Measurements from ENCODE around the gene AKNAD1.
A peak's percentile ranks its signal among the peaks of the same experiment; 100 is the strongest.

The AKNAD1 gene

GRCh38 chr1:108830119-108831008 lies 26.5 kb downstream of the AKNAD1 start:
- Mint-ChIP-seq H3K27me3 (no peaks in the 10 kb centered on the region), H3K4me1 (peaks cover 2 to 9% of the 10 kb centered on the region in 2 donors), H3K27ac (no peak overlapping the region), H3K9me3 (no peaks in the 10 kb centered on the region), H3K36me3 (no peaks in the 10 kb centered on the region), H3K4me3 (no peak overlapping the region)
- ATAC-seq (replicated peaks) (no peak), DNase-seq (no peak)

GRCh38 chr1:108829498-108829916 lies 27.4 kb downstream of the AKNAD1 start:
- Mint-ChIP-seq H3K27ac (no peak overlapping the region), H3K4me3 (no peak overlapping the region)
- no peak for DNase-seq

GRCh38 chr1:108828074-108828961 lies 28.6 kb downstream of the AKNAD1 start:
- peaks cover 2 to 9% of the 10 kb centered on the region in 2 donors for H3K4me1 Mint-ChIP-seq
- no peaks in the 10 kb centered on the region for H3K9me3 Mint-ChIP-seq
- no peak overlapping the region for H3K27ac Mint-ChIP-seq
- H3K4me3 Mint-ChIP-seq, result no peak overlapping the region
- DNase-seq, result peak; percentile 48
- H3K27me3 Mint-ChIP-seq, result no peaks in the 10 kb centered on the region
- no peaks in the 10 kb centered on the region for H3K36me3 Mint-ChIP-seq
- ATAC-seq (replicated peaks), result peak; percentile 69 to 78

More at GRCh38 chr1:108829498-108829916, 27.4 kb downstream of the AKNAD1 start:
- Mint-ChIP-seq H3K4me1 (peaks cover 2 to 9% of the 10 kb centered on the region in 2 donors), H3K27me3 (no peaks in the 10 kb centered on the region), H3K36me3 (no peaks in the 10 kb centered on the region), H3K9me3 (no peaks in the 10 kb centered on the region)
- no peak for ATAC-seq (replicated peaks)

- H3K27ac Mint-ChIP-seq, result no peak overlapping the region
- peaks cover under 1 to 2% of the 10 kb centered on the region in 2 donors for H3K4me1 Mint-ChIP-seq
- no peak overlapping the region for H3K4me3 Mint-ChIP-seq
- no peaks in the 10 kb centered on the region for H3K36me3 Mint-ChIP-seq
- DNase-seq (no peak), ATAC-seq (replicated peaks) (no peak)
- no peaks in the 10 kb centered on the region for H3K9me3 Mint-ChIP-seq
- no peaks in the 10 kb centered on the region for H3K27me3 Mint-ChIP-seq
Observed at GRCh38 chr1:108826081-108826635, 30.7 kb downstream of the AKNAD1 start.

GRCh38 chr1:108824051-108824450 lies 32.8 kb downstream of the AKNAD1 start:
- Mint-ChIP-seq H3K9me3 (no peaks in the 10 kb centered on the region), H3K27me3 (peaks cover 0 to 3% of the 10 kb centered on the region in 2 donors), H3K4me3 (no peak overlapping the region), H3K27ac (no peak overlapping the region), H3K36me3 (no peaks in the 10 kb centered on the region), H3K4me1 (no peaks in the 10 kb centered on the region)
- no peak for ATAC-seq (replicated peaks)
- no peak for DNase-seq

- H3K4me3 Mint-ChIP-seq, result no peak overlapping the region
- no peaks in the 10 kb centered on the region for H3K36me3 Mint-ChIP-seq
- no peaks in the 10 kb centered on the region for H3K9me3 Mint-ChIP-seq
- H3K4me1 Mint-ChIP-seq, result no peaks in the 10 kb centered on the region
- H3K27me3 Mint-ChIP-seq, result peaks cover 0 to 3% of the 10 kb centered on the region in 2 donors
- H3K27ac Mint-ChIP-seq, result no peak overlapping the region
- no peak for DNase-seq
- ATAC-seq (replicated peaks), result no peak
Observed at GRCh38 chr1:108823632-108824031, 33.3 kb downstream of the AKNAD1 start.

- no peak for ATAC-seq (replicated peaks)
- H3K36me3 Mint-ChIP-seq, result no peaks in the 10 kb centered on the region
- H3K4me1 Mint-ChIP-seq, result no peaks in the 10 kb centered on the region
- H3K27ac Mint-ChIP-seq, result no peak overlapping the region
- H3K9me3 Mint-ChIP-seq, result no peaks in the 10 kb centered on the region
- no peak for DNase-seq
- peaks cover 0 to 3% of the 10 kb centered on the region in 2 donors for H3K27me3 Mint-ChIP-seq
- H3K4me3 Mint-ChIP-seq, result no peak overlapping the region
Observed at GRCh38 chr1:108819878-108820277, 37.0 kb downstream of the AKNAD1 start.

- Mint-ChIP-seq H3K4me1 (no peaks in the 10 kb centered on the region), H3K27ac (no peak overlapping the region), H3K9me3 (no peaks in the 10 kb centered on the region)
Observed at GRCh38 chr1:108817811-108818210, 39.1 kb downstream of the AKNAD1 start.

GRCh38 chr1:108817016-108817415 lies 39.9 kb downstream of the AKNAD1 start:
- Mint-ChIP-seq H3K27me3 (peaks cover 0 to 3% of the 10 kb centered on the region in 2 donors), H3K4me3 (no peak overlapping the region), H3K36me3 (no peaks in the 10 kb centered on the region), H3K4me1 (no peaks in the 10 kb centered on the region), H3K27ac (no peak overlapping the region), H3K9me3 (no peaks in the 10 kb centered on the region)
- ATAC-seq (replicated peaks), result no peak
- no peak for DNase-seq

More at GRCh38 chr1:108817811-108818210, 39.1 kb downstream of the AKNAD1 start:
- H3K27me3 Mint-ChIP-seq, result peaks cover 0 to 3% of the 10 kb centered on the region in 2 donors
- DNase-seq, result no peak
- H3K36me3 Mint-ChIP-seq, result no peaks in the 10 kb centered on the region
- no peak overlapping the region for H3K4me3 Mint-ChIP-seq
- ATAC-seq (replicated peaks), result no peak

GRCh38 chr1:108816049-108816893 lies 40.6 kb downstream of the AKNAD1 start:
- Mint-ChIP-seq H3K4me3 (no peak overlapping the region), H3K4me1 (no peaks in the 10 kb centered on the region), H3K27me3 (peaks cover 0 to 3% of the 10 kb centered on the region in 2 donors), H3K9me3 (no peaks in the 10 kb centered on the region), H3K27ac (no peak overlapping the region), H3K36me3 (peaks cover 4 to 5% of the 10 kb centered on the region in 2 donors)
- DNase-seq, result no peak
- ATAC-seq (replicated peaks), result no peak

- Mint-ChIP-seq H3K4me3 (no peak overlapping the region), H3K4me1 (no peaks in the 10 kb centered on the region), H3K27me3 (peaks cover 0 to 3% of the 10 kb centered on the region in 2 donors), H3K9me3 (no peaks in the 10 kb centered on the region), H3K36me3 (peaks cover 4 to 5% of the 10 kb centered on the region in 2 donors), H3K27ac (no peak overlapping the region)
- no peak for DNase-seq
- no peak for ATAC-seq (replicated peaks)
Observed at GRCh38 chr1:108815566-108815965, 41.3 kb downstream of the AKNAD1 start.

- DNase-seq (no peak), ATAC-seq (replicated peaks) (no peak)
- Mint-ChIP-seq H3K4me1 (no peaks in the 10 kb centered on the region), H3K27ac (no peak overlapping the region), H3K4me3 (no peak overlapping the region), H3K9me3 (no peaks in the 10 kb centered on the region), H3K27me3 (no peaks in the 10 kb centered on the region), H3K36me3 (peaks cover 6 to 10% of the 10 kb centered on the region in 2 donors)
Observed at GRCh38 chr1:108814343-108815125, 42.4 kb downstream of the AKNAD1 start.

GRCh38 chr1:108813326-108813725 lies 43.6 kb downstream of the AKNAD1 start:
- no peak for DNase-seq
- ATAC-seq (replicated peaks), result no peak
- H3K4me1 Mint-ChIP-seq, result no peaks in the 10 kb centered on the region
- no peak overlapping the region for H3K4me3 Mint-ChIP-seq
- H3K9me3 Mint-ChIP-seq, result no peaks in the 10 kb centered on the region
- no peaks in the 10 kb centered on the region for H3K27me3 Mint-ChIP-seq
- H3K36me3 Mint-ChIP-seq, result peaks cover 8 to 12% of the 10 kb centered on the region in 2 donors
- H3K27ac Mint-ChIP-seq, result peak overlapping the region; percentile 37

All from stimulated activated naive B cell treated with anti-CD40 and anti-IgM and Interleukin-4, amounts not matched to agents 10 μg/mL and 1 μg/mL and 100 μg/mL, for 72 hours (primary cell).